ENCODE measurements around the gene FXYD3.

FXYD3 gene

DNA sequence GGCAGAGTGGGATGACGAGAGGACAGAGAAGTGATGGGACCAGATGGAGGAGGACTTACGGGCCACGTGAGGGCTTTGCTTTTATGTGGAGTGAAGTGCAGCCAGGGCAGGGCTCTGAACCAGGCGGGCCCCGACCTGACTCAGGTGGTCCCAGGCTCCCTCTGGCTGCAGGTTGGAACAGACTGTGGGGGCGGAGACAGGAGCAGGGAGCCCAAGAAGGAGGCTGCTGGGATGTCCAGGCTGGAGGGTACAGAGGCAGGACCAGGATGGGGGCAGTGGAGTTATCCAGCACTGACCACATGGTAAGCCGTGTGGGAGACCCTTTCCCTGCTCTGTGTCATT lies 41.0 kb downstream of the FXYD3 start:
- no peak for DNase-seq

DNA sequence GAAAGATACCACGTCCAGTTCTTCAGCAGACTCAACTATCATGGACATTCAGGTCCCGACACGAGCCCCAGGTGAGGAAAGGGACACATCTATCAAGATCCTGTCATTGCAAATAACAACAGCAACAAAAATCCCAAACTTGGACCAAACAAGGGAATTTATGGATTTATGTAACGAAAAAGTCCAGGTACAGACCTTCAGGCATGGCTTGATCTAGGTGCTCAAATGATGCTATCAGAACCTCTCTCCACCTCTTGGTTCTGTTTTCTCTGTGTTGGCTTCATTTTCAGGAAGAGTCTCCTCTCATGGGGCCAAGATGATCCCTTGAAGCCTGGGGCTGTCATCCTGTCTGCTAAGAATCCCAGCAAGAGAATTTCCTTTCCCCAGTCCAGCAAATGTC lies 41.8 kb downstream of the FXYD3 start:
- no peak for DNase-seq

DNA sequence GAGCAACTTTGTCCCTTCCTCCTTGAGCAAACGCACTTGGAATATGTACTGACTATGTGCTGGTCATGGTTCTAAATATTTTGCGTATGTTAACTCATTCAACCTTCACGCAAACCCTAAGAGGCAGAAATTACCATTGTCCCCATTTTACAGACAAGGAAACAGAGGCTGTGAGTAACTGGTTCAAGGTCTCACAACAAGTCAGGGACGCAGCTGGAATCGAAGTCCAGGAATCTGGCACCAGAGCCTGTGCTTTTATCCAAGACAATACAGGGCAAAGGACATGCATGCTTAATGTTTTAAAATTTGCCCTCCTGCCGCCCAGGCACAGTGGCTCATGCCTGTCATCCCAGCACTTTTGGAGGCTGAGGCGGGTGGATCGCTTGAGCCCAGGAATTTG lies 44.0 kb downstream of the FXYD3 start:
- DNase-seq: no peak

DNA sequence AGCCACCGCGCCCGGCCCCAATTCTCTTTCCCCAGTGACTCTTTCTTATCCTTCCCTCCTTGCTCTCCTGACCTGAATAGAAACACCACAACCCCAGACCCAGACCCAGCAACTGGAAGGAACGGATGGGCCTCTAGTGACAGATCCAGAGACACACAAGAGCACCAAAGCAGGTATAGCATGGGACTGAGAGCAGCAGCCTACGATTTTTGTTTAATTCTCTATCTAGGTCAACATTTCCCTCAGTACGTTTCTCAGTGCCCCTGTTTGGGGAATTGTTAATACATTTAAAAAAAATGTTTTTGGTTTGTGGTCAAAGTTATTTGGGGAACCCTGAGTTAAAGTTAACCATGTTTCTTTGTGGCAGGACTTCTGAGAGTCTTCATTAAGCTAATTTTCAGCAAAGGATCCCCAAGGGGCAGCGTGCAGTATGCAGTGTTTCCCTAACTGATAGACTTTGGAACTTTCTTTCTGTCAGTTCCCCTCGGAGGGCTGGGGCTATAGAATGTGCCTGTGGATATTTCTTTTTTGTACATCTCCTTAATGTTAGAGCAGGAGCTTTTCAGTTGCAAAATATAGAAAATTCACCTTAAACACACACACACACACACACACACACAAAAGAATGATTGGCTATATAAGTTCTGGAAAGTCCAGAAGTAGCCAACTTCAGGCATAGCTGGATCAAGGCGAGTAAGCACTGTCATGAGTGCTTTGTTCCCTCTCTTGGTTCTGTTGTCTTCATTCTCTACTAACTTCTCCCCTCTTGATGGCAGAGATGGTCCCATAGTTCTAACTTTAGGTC lies 45.2 kb downstream of the FXYD3 start:
- DNase-seq: no peak

DNA sequence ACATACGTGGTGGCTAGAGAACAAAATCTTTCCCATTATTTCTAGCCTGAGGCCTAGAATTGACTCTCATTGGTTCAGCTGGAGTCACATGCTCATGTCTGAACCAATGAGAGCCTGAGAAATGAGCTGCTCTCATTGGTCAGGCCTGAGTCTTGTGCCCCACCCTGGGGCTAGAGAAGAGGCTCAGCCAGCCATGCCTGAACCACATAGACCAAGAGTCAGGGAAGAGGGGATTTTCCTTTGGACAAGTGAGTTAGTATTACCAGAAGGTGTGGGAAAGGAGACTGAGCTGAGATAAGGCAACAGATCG lies 45.8 kb downstream of the FXYD3 start:
- DNase-seq: no peak

DNA sequence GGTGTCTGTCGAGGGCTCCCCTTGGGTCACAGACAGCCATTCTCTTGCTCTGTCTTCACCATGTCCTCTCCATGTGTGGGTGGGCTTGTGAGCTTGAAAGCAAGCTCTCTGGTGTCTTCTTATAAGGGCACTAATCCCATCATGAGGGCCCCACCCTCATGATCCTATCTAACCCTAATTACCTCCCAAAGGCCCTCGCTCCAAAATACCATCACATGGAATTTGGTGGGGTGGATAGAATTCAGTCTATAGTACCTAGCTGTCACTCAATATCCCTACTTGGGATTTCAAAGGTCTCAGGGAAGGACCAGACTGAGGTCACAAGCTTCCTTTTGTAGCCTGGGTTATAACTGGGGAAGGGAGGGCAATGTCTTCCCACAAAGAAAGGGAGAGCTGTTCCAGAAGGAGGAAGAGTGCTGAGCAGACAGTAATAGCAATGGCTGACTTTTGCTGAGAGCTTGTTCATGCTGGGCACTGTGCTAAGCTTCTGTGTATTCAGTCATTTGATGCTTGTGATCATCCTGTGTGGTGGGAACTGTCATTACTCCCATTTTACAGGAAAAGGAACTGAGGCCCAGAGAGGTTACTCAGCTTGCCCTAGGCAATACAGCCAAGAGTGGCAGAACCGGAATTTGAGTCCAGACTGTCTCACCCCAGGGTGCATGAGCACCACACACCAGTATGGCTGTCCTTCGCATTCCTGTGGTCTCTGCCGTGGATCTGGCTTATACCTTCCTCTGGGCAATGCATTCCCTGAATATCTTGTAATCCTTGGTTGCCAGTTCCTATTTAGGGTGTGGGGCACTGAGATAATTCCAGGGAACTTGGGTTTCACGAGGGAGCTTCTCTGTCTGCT lies 47.1 kb downstream of the FXYD3 start:
- no peak for DNase-seq

DNA sequence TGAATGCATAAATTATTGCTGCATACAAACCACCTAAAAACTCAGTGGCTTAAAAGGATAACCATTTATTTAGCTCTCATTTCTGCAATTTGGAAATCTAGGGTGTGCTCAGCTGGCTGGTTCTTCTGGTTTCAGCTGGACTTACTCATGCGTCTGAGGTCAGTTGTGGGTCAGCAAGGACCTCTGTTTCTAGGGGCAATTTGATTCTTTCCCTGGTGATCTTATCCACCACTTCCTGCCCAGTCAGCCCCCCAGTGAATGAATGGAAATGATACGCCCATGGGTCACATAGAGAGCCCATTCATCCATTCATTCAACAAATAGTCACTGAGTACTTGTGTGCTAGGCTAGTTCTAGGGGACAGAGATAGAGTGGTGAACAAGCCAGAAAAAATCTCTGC lies 48.8 kb downstream of the FXYD3 start:
- DNase-seq: no peak

DNA sequence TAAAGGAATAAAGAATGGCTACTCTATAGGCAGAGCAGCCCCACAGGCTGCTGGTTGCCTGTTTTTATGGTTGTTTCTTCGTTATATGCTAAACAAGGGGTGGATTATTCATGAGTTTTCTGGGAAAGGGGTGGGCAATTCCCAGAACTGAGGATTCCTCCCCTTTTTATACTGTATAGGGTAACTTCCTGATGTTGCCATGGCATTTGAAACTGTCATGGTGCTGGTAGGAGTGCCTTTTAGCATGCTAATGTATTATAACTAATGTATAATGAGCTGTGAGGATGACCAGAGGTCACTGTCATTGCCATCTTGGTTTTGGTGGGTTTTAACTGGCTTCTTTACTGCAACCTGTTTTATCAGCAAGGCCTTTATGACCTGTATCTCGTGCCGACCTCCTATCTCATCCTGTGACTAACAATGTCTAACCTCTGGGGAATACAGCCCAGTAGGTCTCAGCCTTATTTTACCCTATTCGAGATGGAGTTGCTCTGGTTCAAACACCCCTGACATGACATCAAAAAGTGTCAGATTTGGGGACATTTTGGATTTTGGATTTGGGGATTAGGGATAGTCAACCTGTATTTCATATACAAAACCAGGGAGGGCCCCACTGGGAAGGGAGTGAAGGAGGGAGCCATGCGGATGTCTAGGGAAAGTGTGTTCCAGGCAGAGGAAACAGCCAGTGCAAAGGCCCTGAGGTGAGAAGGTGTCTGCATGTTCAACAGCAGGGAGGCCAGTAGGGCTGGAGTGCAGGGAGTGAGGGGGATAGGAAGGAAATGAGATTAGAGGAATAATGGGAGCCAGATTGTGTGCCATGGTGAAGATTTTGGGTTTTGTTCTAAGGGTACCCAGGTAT lies 49.8 kb downstream of the FXYD3 start:
- DNase-seq: no peak

DNA sequence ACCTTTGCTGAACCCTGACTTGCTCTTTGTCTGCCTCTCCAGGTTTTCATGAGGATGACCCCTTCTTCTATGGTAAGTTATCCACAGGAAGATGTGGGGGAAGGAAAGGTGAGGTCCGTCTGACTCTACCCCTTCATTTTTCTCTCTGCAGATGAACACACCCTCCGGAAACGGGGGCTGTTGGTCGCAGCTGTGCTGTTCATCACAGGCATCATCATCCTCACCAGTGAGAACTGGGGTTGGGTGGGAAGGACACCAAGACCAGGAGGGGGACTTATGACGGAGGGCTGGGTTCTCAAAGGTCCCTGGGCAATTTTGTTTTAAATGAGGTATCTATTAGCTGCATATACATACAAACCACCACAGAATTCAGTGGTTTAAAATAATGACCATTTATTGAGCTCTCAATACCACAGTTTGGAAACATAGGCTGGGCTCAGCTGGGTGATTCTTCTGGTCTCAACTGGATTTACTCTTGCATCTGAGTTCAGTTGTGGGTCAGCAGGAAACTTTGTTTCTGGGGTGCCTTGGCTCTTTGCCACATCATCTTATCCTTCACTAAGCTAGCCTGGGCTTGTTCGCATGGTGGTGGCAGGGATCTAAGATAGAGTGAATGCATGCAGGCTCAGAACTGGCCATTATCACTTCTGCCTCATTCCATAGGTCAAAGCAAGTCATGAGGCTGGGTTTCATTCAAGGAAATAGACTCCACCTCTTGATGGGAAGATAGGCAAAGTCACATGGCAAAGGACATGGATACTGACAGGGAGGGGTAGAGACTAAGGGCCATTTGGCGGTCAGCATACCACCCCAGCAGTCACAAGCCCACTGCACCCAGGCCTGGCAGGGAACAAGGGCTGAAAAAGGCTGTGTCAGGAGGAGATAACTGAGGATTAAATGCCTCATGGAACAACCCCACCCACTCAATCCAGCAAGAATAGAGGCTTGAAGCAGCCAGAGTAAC lies 50.8 kb downstream of the FXYD3 start:
- DNase-seq: no peak

DNA sequence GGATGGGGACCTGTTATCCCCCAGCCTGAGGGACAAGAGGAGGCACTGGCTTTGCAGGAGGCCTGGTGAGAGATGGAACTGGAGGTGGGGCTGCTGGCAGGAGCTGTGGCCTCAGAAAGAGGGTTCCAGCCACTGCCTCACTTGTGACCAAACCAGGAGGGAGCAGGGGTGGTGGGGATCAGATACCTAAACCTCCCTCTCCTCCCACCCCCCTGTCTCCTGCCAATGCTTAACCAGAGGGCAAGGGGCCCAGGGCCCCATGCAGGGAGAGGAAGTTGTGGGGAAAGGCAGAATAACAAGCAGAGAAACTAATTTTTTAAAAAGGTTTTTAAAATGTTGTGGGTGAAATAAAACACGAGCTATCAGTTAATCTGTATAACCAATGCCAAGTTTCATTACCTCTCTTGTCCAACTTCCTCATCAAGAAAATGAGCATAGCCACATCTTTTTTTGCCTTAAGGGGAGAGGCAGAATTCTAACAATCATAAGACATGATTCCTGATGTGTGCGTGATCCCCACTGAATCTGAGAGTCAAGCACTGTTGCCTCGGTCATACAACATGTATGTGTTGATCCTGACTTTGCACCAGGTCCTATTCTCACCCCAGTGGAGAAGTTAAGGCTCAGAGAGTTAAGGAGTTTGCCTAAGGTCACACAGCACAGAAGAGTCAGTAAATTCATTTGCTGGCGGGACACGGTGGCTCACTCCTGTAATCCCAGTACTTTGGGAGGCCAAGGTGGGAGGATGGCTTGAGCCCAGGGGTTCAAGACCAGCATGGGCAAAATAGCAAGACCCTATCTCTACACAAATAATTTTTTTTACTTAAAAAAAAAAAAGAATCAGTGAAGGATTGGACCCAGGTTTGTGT lies 51.9 kb downstream of the FXYD3 start:
- no peak for DNase-seq

DNA sequence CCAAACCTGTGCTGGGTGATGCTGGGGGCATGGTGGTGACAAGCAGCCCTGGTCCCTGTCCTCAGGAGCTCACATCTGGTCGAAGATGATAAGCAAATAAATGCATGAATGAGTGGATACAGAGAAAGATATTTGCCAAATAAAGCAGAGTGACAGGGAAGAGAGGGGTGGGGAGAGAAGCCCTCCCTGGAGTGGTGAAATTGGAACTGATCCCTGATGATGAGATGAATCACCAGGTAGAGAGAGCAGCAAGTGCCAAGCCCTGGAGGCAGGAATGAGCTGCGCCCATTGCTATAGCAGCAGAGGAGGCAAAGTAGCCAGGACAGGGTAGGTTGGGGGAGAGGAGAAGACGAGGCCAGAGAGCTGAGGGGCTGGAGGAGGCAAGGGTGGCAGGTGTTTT lies 52.6 kb downstream of the FXYD3 start:
- no peak for DNase-seq

DNA sequence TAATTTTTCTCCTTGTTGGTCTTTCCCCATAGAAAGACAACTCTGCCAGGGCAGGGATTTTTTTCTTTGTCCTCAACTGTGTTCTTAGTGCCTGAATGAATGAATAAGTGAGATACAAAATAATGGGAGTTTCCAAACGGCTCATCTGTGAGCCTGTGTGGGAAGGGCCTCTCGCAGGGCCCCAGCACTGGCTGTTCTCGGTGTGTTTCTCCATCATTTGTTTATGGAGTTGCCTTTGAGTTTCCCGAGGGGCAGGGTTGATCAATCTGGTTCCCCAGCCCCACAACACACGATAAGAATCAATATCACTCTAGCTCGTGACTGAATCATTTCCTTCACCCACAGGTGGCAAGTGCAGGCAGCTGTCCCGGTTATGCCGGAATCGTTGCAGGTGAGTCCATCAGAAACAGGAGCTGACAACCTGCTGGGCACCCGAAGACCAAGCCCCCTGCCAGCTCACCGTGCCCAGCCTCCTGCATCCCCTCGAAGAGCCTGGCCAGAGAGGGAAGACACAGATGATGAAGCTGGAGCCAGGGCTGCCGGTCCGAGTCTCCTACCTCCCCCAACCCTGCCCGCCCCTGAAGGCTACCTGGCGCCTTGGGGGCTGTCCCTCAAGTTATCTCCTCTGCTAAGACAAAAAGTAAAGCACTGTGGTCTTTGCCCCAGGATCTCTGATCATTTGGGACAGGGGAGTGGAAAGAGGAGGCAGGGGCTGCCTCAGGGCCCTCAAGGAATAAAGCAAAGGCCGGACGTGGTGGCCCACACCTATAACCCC lies 53.8 kb downstream of the FXYD3 start:
- no peak for DNase-seq

DNA sequence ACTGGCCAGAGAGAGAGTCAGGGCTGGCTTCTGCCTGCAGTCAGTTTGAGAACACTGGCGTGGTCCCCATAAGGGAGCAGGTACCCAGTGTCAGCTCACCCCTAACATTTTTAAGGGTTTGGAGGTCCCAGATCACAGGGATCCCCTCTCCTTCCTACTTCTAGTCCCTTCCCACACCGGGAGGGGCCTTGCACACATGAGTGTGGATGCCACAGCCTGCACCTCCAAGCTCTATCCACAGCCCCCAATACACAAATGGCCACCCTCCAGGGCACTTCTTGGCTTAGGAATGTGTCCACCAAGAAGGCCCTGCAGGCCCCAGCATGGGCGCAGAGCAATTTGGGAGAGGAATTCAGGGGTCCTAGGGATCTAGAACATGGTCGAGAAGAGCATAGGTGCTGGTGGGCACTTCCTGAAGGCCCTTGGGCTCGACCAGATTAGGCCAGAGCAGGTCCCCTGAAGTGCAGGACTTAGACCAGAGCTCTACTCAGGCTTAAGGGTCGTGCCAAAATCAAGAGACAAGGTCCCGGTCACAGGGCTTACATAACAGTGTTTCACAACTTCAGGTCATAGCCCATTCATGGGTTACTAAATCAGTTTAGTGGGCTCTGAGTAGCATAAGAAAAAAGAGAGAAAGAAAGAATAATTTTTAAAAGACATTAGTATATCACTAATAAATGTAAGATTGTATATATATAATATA lies 54.9 kb downstream of the FXYD3 start:
- DNase-seq: no peak

DNA sequence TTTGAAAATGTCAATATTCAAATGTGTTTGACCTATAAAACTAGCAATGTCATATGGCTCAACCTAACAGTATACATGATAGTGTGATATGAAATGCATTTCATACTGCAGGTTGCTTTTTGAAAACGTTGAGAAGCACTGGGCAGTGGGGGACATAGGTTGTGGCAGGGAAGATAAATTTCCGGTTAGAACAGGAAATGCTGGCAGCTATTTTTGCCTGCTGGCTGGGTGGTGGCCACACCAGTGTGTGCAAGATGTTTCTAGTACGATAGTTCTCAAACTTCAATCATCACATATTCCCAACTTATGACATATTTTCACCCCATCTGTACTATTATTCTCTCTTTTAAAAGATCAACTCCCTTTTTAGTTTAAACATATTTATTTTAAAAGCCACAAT lies 56.1 kb downstream of the FXYD3 start:
- DNase-seq: no peak

All from anterior cingulate cortex (tissue), 58 donors.